ENCODE data around the gene TXNDC8.
A peak's percentile ranks its signal among the peaks of the same experiment; 100 is the strongest.

Gene TXNDC8

GRCh38 chr9:110261632-110262031 is 76.0 kb downstream of the TXNDC8 start:
- H2AK5ac ChIP-seq (ENCODE audit: low read length, severe bottlenecking), result no peak overlapping the region
- H3K4me1 ChIP-seq (ENCODE audit: control insufficient read depth, insufficient read depth, low read depth, low read length), result peaks cover 11% of the 10 kb centered on the region
- peak overlapping the region; percentile 61 for H3K9ac ChIP-seq (ENCODE audit: low read length)
- no peak overlapping the region for H3K14ac ChIP-seq (ENCODE audit: low read length in 2 of 2)
- no peak overlapping the region for H2BK12ac ChIP-seq (ENCODE audit: low read length in 2 of 2)
- peaks cover 5% of the 10 kb centered on the region for H3K9me3 ChIP-seq (ENCODE audit: control insufficient read depth, low read length)
- H3K4me2 ChIP-seq (ENCODE audit: low read length, poor library complexity, severe bottlenecking), result no peak overlapping the region
- no peak overlapping the region for H2BK120ac ChIP-seq (ENCODE audit: low read depth, low read length)
- no peaks in the 10 kb centered on the region for H3K36me3 ChIP-seq (ENCODE audit: control insufficient read depth in 1 of 2, insufficient read depth in 2 of 2, low read depth in 1 of 2, low read length in 2 of 2)
- H3K18ac ChIP-seq (ENCODE audit: low read depth in 1 of 2, low read length in 2 of 2), result no peak overlapping the region
- no peak overlapping the region for H2BK5ac ChIP-seq (ENCODE audit: low read depth, low read length, poor library complexity, severe bottlenecking)
- 86% methylated on average over 1 of the region's 5 CpGs for WGBS
- H4K91ac ChIP-seq (ENCODE audit: low read length), result no peak overlapping the region
- peak overlapping the region in 1 of 2 experiments; percentile 62 for H3K4me3 ChIP-seq (ENCODE audit: insufficient read depth in 1 of 2, low read depth in 1 of 2, low read length in 2 of 2)
- no peak overlapping the region for H2BK15ac ChIP-seq (ENCODE audit: low read depth, poor library complexity, severe bottlenecking)
- no peaks in the 10 kb centered on the region for H3K27me3 ChIP-seq (ENCODE audit: control insufficient read depth in 1 of 2, insufficient read depth in 1 of 2, low read length in 2 of 2)
- no peak overlapping the region for H2AFZ ChIP-seq (ENCODE audit: low read depth, low read length)
- peaks cover 1% of the 10 kb centered on the region for H3K79me1 ChIP-seq (replicated peaks; ENCODE audit: low read length, poor library complexity, severe bottlenecking)
- H3K23ac ChIP-seq (ENCODE audit: low read length in 2 of 2), result no peak overlapping the region
- H3K4ac ChIP-seq (ENCODE audit: low read depth in 1 of 2, low read length in 2 of 2), result no peak overlapping the region
- DNase-seq, result peak; percentile 38
- no peak overlapping the region for H4K8ac ChIP-seq (ENCODE audit: low read length)
- H3K27ac ChIP-seq (ENCODE audit: low read length, poor library complexity, severe bottlenecking), result no peak overlapping the region

DNA sequence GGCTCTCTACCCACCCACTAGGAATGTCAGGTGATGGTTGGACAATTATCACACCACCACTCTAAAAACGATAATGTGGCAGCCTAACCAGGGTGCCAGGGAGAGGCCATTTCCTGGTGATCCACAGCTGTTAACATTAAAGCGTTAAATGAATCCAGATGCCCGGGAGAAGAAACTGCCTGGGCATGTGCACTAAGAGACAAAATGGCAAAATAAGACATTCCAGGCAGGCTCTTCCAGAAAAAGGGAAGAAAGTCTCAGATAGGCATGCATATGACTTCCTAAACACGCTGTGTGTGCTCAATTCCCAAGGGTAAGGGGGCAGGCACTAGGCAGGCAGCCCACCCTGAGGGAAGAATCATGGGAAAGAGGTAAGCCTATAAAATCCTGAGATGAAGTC is 76.8 kb downstream of the TXNDC8 start:
- H3K4me3 ChIP-seq (ENCODE audit: insufficient read depth in 1 of 2, low read depth in 1 of 2, low read length in 2 of 2), result peak overlapping the region in 1 of 2 experiments; percentile 62
- no peak overlapping the region for H3K23ac ChIP-seq (ENCODE audit: low read length in 2 of 2)
- no peak overlapping the region for H3K4me2 ChIP-seq (ENCODE audit: low read length, poor library complexity, severe bottlenecking)
- no peak overlapping the region for H3K18ac ChIP-seq (ENCODE audit: low read depth in 1 of 2, low read length in 2 of 2)
- H3K36me3 ChIP-seq (ENCODE audit: control insufficient read depth in 1 of 2, insufficient read depth in 2 of 2, low read depth in 1 of 2, low read length in 2 of 2), result no peaks in the 10 kb centered on the region
- peaks cover 5% of the 10 kb centered on the region for H3K9me3 ChIP-seq (ENCODE audit: control insufficient read depth, low read length)
- no peak overlapping the region for H2AK5ac ChIP-seq (ENCODE audit: low read length, severe bottlenecking)
- no peak overlapping the region for H3K14ac ChIP-seq (ENCODE audit: low read length in 2 of 2)
- peaks cover 1% of the 10 kb centered on the region for H3K79me1 ChIP-seq (replicated peaks; ENCODE audit: low read length, poor library complexity, severe bottlenecking)
- peaks cover 11% of the 10 kb centered on the region for H3K4me1 ChIP-seq (ENCODE audit: control insufficient read depth, insufficient read depth, low read depth, low read length)
- no peaks in the 10 kb centered on the region for H3K27me3 ChIP-seq (ENCODE audit: control insufficient read depth in 1 of 2, insufficient read depth in 1 of 2, low read length in 2 of 2)
- no peak for DNase-seq
- 46% methylated on average over 4 of the region's 4 CpGs for WGBS
- peak overlapping the region; percentile 19 for H4K8ac ChIP-seq (ENCODE audit: low read length)
- H2BK120ac ChIP-seq (ENCODE audit: low read depth, low read length), result no peak overlapping the region
- no peak overlapping the region for H2BK12ac ChIP-seq (ENCODE audit: low read length in 2 of 2)
- H3K4ac ChIP-seq (ENCODE audit: low read depth in 1 of 2, low read length in 2 of 2), result no peak overlapping the region
- H3K9ac ChIP-seq (ENCODE audit: low read length), result peak overlapping the region; percentile 61
- H3K27ac ChIP-seq (ENCODE audit: low read length, poor library complexity, severe bottlenecking), result no peak overlapping the region
- no peak overlapping the region for H2BK5ac ChIP-seq (ENCODE audit: low read depth, low read length, poor library complexity, severe bottlenecking)
- H2BK15ac ChIP-seq (ENCODE audit: low read depth, poor library complexity, severe bottlenecking), result no peak overlapping the region
- H2AFZ ChIP-seq (ENCODE audit: low read depth, low read length), result no peak overlapping the region
- H4K91ac ChIP-seq (ENCODE audit: low read length), result no peak overlapping the region

- H3K27ac ChIP-seq (ENCODE audit: low read length, poor library complexity, severe bottlenecking), result no peak overlapping the region
- H2BK15ac ChIP-seq (ENCODE audit: low read depth, poor library complexity, severe bottlenecking), result no peak overlapping the region
- no peak overlapping the region for H2BK120ac ChIP-seq (ENCODE audit: low read depth, low read length)
- no peak overlapping the region for H3K14ac ChIP-seq (ENCODE audit: low read length in 2 of 2)
- DNase-seq, result no peak
- no peak overlapping the region for H4K8ac ChIP-seq (ENCODE audit: low read length)
- no CpG with 5 or more reads among the region's 2 CpGs for WGBS
- peaks cover 11% of the 10 kb centered on the region for H3K4me1 ChIP-seq (ENCODE audit: control insufficient read depth, insufficient read depth, low read depth, low read length)
- H3K4ac ChIP-seq (ENCODE audit: low read depth in 1 of 2, low read length in 2 of 2), result no peak overlapping the region
- no peak overlapping the region for H2BK12ac ChIP-seq (ENCODE audit: low read length in 2 of 2)
- no peak overlapping the region for H2AFZ ChIP-seq (ENCODE audit: low read depth, low read length)
- H3K9ac ChIP-seq (ENCODE audit: low read length), result no peak overlapping the region
- peaks cover 1% of the 10 kb centered on the region for H3K79me1 ChIP-seq (replicated peaks; ENCODE audit: low read length, poor library complexity, severe bottlenecking)
- H3K4me2 ChIP-seq (ENCODE audit: low read length, poor library complexity, severe bottlenecking), result no peak overlapping the region
- H2AK5ac ChIP-seq (ENCODE audit: low read length, severe bottlenecking), result no peak overlapping the region
- H3K18ac ChIP-seq (ENCODE audit: low read depth in 1 of 2, low read length in 2 of 2), result no peak overlapping the region
- H2BK5ac ChIP-seq (ENCODE audit: low read depth, low read length, poor library complexity, severe bottlenecking), result no peak overlapping the region
- no peak overlapping the region for H4K91ac ChIP-seq (ENCODE audit: low read length)
- H3K9me3 ChIP-seq (ENCODE audit: control insufficient read depth, low read length), result peaks cover 2% of the 10 kb centered on the region
- H3K27me3 ChIP-seq (ENCODE audit: control insufficient read depth in 1 of 2, insufficient read depth in 1 of 2, low read length in 2 of 2), result no peaks in the 10 kb centered on the region
- no peaks in the 10 kb centered on the region for H3K36me3 ChIP-seq (ENCODE audit: control insufficient read depth in 1 of 2, insufficient read depth in 2 of 2, low read depth in 1 of 2, low read length in 2 of 2)
- H3K23ac ChIP-seq (ENCODE audit: low read length in 2 of 2), result no peak overlapping the region
- no peak overlapping the region for H3K4me3 ChIP-seq (ENCODE audit: insufficient read depth in 1 of 2, low read depth in 1 of 2, low read length in 2 of 2)
Measured at GRCh38 chr9:110259566-110259965, 78.1 kb downstream of the TXNDC8 start.

- H3K14ac ChIP-seq (ENCODE audit: low read length in 2 of 2), result no peak overlapping the region
- H3K79me1 ChIP-seq (replicated peaks; ENCODE audit: low read length, poor library complexity, severe bottlenecking), result peaks cover 1% of the 10 kb centered on the region
- H3K4me1 ChIP-seq (ENCODE audit: control insufficient read depth, insufficient read depth, low read depth, low read length), result peaks cover 14% of the 10 kb centered on the region
- H2BK15ac ChIP-seq (ENCODE audit: low read depth, poor library complexity, severe bottlenecking), result no peak overlapping the region
- H3K4ac ChIP-seq (ENCODE audit: low read depth in 1 of 2, low read length in 2 of 2), result no peak overlapping the region
- H3K9me3 ChIP-seq (ENCODE audit: control insufficient read depth, low read length), result no peaks in the 10 kb centered on the region
- H2AFZ ChIP-seq (ENCODE audit: low read depth, low read length), result no peak overlapping the region
- no peak overlapping the region for H4K8ac ChIP-seq (ENCODE audit: low read length)
- no peaks in the 10 kb centered on the region for H3K36me3 ChIP-seq (ENCODE audit: control insufficient read depth in 1 of 2, insufficient read depth in 2 of 2, low read depth in 1 of 2, low read length in 2 of 2)
- H3K23ac ChIP-seq (ENCODE audit: low read length in 2 of 2), result no peak overlapping the region
- H2BK120ac ChIP-seq (ENCODE audit: low read depth, low read length), result no peak overlapping the region
- H3K27ac ChIP-seq (ENCODE audit: low read length, poor library complexity, severe bottlenecking), result no peak overlapping the region
- DNase-seq, result no peak
- H2AK5ac ChIP-seq (ENCODE audit: low read length, severe bottlenecking), result no peak overlapping the region
- H3K9ac ChIP-seq (ENCODE audit: low read length), result no peak overlapping the region
- no peaks in the 10 kb centered on the region for H3K27me3 ChIP-seq (ENCODE audit: control insufficient read depth in 1 of 2, insufficient read depth in 1 of 2, low read length in 2 of 2)
- peak overlapping the region in 1 of 2 experiments; percentile 93 for H3K4me3 ChIP-seq (ENCODE audit: insufficient read depth in 1 of 2, low read depth in 1 of 2, low read length in 2 of 2)
- no peak overlapping the region for H3K4me2 ChIP-seq (ENCODE audit: low read length, poor library complexity, severe bottlenecking)
- no peak overlapping the region for H4K91ac ChIP-seq (ENCODE audit: low read length)
- WGBS, result 100% methylated on average over 3 of the region's 3 CpGs
- H3K18ac ChIP-seq (ENCODE audit: low read depth in 1 of 2, low read length in 2 of 2), result no peak overlapping the region
- no peak overlapping the region for H2BK5ac ChIP-seq (ENCODE audit: low read depth, low read length, poor library complexity, severe bottlenecking)
- no peak overlapping the region for H2BK12ac ChIP-seq (ENCODE audit: low read length in 2 of 2)
Measured at GRCh38 chr9:110258690-110259091, 79.0 kb downstream of the TXNDC8 start.
